HEK293 (cell line): ENCODE measurements around the gene ADAMTS4.

Experiments
- HOXA7 ChIP-seq: sonication (generic); formaldehyde crosslinking; IDR thresholded peaks from 2 replicates; pipeline ENCODE4 v1.8.1; 2022; ENCODE audit warnings: missing genetic modification reagents, borderline replicate concordance
- KLF9 ChIP-seq: fragments of 450-650 bp; formaldehyde crosslinking; IDR thresholded peaks from 2 replicates; pipeline ENCODE4 v1.5.1; 2016; ENCODE audit warnings: missing biosample characterization, missing genetic modification characterization, low read depth
- SETDB1 ChIP-seq: IDR thresholded peaks from one replicate; pipeline ENCODE4 v1.6.1; 2017; ENCODE audit warnings: mild to moderate bottlenecking, low read length, moderate library complexity, mixed read lengths; ENCODE audit not compliant: insufficient read length
- ZBTB7A ChIP-seq: fragments of 450-650 bp; formaldehyde crosslinking; IDR thresholded peaks from 2 replicates; pipeline ENCODE4 v1.5.1; 2016; ENCODE audit warnings: low read depth, missing biosample characterization, missing genetic modification characterization
- ZFP37 ChIP-seq: fragments of 450-650 bp; formaldehyde crosslinking; IDR thresholded peaks from 2 replicates; pipeline ENCODE4 v1.5.1; 2016; ENCODE audit warnings: missing biosample characterization, missing genetic modification characterization
- ZNF24 ChIP-seq: fragments of 450-650 bp; formaldehyde crosslinking; IDR thresholded peaks from 2 replicates; pipeline ENCODE4 v1.5.1; 2016; ENCODE audit warnings: missing biosample characterization, missing genetic modification characterization
- TF ChIP-seq, protein P1 (sequence below): fragments of 450-650 bp; formaldehyde crosslinking; IDR thresholded peaks from 2 replicates; pipeline ENCODE4 v1.5.1; 2016; ENCODE audit warnings: missing biosample characterization, missing genetic modification characterization
- TF ChIP-seq, protein P2 (sequence below): fragments of 450-650 bp; formaldehyde crosslinking; IDR thresholded peaks from 2 replicates; pipeline ENCODE4 v1.5.1; 2017; ENCODE audit warnings: missing biosample characterization, missing genetic modification characterization
- TF ChIP-seq, protein P3 (sequence below): fragments of 450-650 bp; formaldehyde crosslinking; IDR thresholded peaks from 2 replicates; pipeline ENCODE4 v1.5.1; 2016; ENCODE audit warnings: missing biosample characterization, missing genetic modification characterization, low read depth
- TF ChIP-seq, protein P4 (sequence below): fragments of 450-650 bp; formaldehyde crosslinking; IDR thresholded peaks from 2 replicates; pipeline ENCODE4 v1.5.1; 2016; ENCODE audit warnings: missing biosample characterization, missing genetic modification characterization
- TF ChIP-seq, protein P5 (sequence below): fragments of 450-650 bp; formaldehyde crosslinking; IDR thresholded peaks from 2 replicates; pipeline ENCODE4 v1.5.1; 2016; ENCODE audit warnings: missing biosample characterization, missing genetic modification characterization

DNA sequence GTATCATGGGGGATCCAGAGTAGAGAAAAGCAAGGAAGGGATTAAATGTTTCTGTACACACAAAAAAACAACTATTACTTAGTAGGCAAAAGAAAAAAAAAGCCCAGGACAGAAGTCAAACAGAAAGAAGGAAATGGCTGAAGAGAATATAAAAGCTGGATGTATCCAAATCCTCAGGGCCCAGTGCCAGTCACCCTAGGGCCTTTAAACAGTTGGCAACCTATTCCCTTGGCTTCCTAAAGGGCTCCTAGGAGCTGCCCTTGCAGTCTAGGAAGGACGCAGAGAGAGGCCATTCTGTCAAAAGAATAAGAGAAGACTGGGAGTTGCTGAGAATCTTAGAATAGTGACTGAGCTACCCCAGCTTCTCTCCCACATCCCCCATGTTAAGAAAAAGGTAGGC lies 26.5 kb downstream of the ADAMTS4 start:
- no peak for TF ChIP-seq ZFP37 (tag by site-specific recombination)
- TF ChIP-seq, protein P1, sequence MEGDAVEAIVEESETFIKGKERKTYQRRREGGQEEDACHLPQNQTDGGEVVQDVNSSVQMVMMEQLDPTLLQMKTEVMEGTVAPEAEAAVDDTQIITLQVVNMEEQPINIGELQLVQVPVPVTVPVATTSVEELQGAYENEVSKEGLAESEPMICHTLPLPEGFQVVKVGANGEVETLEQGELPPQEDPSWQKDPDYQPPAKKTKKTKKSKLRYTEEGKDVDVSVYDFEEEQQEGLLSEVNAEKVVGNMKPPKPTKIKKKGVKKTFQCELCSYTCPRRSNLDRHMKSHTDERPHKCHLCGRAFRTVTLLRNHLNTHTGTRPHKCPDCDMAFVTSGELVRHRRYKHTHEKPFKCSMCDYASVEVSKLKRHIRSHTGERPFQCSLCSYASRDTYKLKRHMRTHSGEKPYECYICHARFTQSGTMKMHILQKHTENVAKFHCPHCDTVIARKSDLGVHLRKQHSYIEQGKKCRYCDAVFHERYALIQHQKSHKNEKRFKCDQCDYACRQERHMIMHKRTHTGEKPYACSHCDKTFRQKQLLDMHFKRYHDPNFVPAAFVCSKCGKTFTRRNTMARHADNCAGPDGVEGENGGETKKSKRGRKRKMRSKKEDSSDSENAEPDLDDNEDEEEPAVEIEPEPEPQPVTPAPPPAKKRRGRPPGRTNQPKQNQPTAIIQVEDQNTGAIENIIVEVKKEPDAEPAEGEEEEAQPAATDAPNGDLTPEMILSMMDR (tag by site-specific recombination), result no peak
- TF ChIP-seq, protein P2, sequence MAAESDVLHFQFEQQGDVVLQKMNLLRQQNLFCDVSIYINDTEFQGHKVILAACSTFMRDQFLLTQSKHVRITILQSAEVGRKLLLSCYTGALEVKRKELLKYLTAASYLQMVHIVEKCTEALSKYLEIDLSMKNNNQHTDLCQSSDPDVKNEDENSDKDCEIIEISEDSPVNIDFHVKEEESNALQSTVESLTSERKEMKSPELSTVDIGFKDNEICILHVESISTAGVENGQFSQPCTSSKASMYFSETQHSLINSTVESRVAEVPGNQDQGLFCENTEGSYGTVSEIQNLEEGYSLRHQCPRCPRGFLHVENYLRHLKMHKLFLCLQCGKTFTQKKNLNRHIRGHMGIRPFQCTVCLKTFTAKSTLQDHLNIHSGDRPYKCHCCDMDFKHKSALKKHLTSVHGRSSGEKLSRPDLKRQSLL, result no peak
- no peak for TF ChIP-seq HOXA7 (CRISPR knock-in tag)
- TF ChIP-seq ZNF24 (tag by site-specific recombination), result no peak
- TF ChIP-seq SETDB1, result no peak
- TF ChIP-seq, protein P3, sequence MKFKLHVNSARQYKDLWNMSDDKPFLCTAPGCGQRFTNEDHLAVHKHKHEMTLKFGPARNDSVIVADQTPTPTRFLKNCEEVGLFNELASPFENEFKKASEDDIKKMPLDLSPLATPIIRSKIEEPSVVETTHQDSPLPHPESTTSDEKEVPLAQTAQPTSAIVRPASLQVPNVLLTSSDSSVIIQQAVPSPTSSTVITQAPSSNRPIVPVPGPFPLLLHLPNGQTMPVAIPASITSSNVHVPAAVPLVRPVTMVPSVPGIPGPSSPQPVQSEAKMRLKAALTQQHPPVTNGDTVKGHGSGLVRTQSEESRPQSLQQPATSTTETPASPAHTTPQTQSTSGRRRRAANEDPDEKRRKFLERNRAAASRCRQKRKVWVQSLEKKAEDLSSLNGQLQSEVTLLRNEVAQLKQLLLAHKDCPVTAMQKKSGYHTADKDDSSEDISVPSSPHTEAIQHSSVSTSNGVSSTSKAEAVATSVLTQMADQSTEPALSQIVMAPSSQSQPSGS (tag by site-specific recombination), result no peak
- TF ChIP-seq ZBTB7A (tag by site-specific recombination), result no peak
- TF ChIP-seq, protein P4, sequence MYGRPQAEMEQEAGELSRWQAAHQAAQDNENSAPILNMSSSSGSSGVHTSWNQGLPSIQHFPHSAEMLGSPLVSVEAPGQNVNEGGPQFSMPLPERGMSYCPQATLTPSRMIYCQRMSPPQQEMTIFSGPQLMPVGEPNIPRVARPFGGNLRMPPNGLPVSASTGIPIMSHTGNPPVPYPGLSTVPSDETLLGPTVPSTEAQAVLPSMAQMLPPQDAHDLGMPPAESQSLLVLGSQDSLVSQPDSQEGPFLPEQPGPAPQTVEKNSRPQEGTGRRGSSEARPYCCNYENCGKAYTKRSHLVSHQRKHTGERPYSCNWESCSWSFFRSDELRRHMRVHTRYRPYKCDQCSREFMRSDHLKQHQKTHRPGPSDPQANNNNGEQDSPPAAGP (tag by site-specific recombination), result no peak
- TF ChIP-seq, protein P5, sequence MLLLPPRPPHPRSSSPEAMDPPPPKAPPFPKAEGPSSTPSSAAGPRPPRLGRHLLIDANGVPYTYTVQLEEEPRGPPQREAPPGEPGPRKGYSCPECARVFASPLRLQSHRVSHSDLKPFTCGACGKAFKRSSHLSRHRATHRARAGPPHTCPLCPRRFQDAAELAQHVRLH (tag by site-specific recombination), result no peak
- no peak for TF ChIP-seq KLF9 (tag by site-specific recombination)
